ENCODE data around the gene CHCHD4. TPM values are rescaled to one million over a fixed set of nuclear protein-coding genes. Genes with fewer than 3 reads are reported as not detected.

CHCHD4 gene
- total RNA-seq, 1 donor from 2014 or later = 11.9 TPM

Other genes starting within 250 kb of the CHCHD4 start
- gene WNT7A, start 244.8 kb downstream of the CHCHD4 start, total RNA-seq = not detected in 2 replicates
- gene TMEM43, start 182 bp upstream of the CHCHD4 start, total RNA-seq = 59.2 and 69.3 TPM in 2 replicates
- 29.1 and 31.7 TPM in 2 replicates for gene XPC, start 53.7 kb upstream of the CHCHD4 start, total RNA-seq
- gene LSM3, start 53.9 kb upstream of the CHCHD4 start, total RNA-seq = 5.3 and 8.3 TPM in 2 replicates